Activated CD8-positive, alpha-beta memory T cell treated with anti-CD3 and anti-CD28 coated beads, Interleukin-2, amount 10 ng/mL, durations not matched to agents 7 days and 5 days (primary cell): ENCODE results near the gene AGAP1. TPM values are rescaled to one million over a fixed set of nuclear protein-coding genes. Genes with fewer than 3 reads are reported as not detected.

Experiments
- ATAC-seq: fragments of 150-1000 bp; cut with Tn5 transposase; one replicate; pipeline ENCODE4 v1.10.0; 2021; ENCODE audit warnings: moderate library complexity
- CTCF ChIA-PET: fragments of 350-600 bp; sonication (Branson Sonifier 250); formaldehyde crosslinking; loops from one replicate; lab custom pipeline; 2021; ENCODE audit warnings: antibody characterized with exemption; lab: Charles Lee
- DNase-seq: peaks from one replicate; pipeline ENCODE4 v3.0.0-alpha.2; 2020
- H3K27ac Mint-ChIP-seq: one replicate; pipeline ENCODE4 v1.8.0; 2021; ENCODE audit warnings: mild to moderate bottlenecking, mixed read lengths
- H3K27me3 Mint-ChIP-seq: one replicate; pipeline ENCODE4 v1.8.0; 2021; ENCODE audit warnings: mixed read lengths
- H3K36me3 Mint-ChIP-seq: one replicate; pipeline ENCODE4 v1.8.0; 2021; ENCODE audit warnings: mild to moderate bottlenecking, mixed read lengths
- H3K4me1 Mint-ChIP-seq: one replicate; pipeline ENCODE4 v1.8.0; 2021; ENCODE audit warnings: mixed read lengths
- H3K4me3 Mint-ChIP-seq: one replicate; pipeline ENCODE4 v1.8.0; 2021; ENCODE audit warnings: mild to moderate bottlenecking, moderate library complexity, mixed read lengths
- H3K9me3 Mint-ChIP-seq: one replicate; pipeline ENCODE4 v1.8.0; 2022; ENCODE audit warnings: low read depth, mixed read lengths
- total RNA-seq, 2 experiments: library from RNA; stranded (reverse); gene quantifications; one replicate each; pipeline ENCODE4 v1.2.3, GENCODE V29; 2021

The AGAP1 gene
- total RNA-seq, 2 experiments from 2014 or later: 0.75 to 1.8 TPM

DNA sequence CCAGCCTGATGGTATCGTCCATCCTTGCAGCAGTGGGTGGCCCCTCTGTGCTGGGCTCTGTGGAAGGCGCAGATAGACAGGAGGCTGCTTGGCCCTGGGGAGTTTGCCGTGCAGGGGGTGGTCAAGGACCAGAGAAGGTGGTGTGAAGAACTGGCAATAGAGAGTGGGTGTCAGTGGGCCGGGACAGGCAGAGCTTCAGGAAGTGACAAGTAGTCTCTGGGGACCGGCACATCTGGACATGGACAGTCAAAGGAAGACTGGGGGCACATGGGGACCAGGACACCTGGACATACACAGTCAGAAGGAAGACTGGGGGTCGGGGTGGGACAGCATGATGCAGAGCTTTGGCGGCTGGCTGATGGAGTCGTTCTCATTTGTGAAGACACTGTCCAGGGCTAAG, 335.9 kb downstream of the AGAP1 start:
- no peaks in the 10 kb centered on the region for H3K36me3 Mint-ChIP-seq
- no peaks in the 10 kb centered on the region for H3K9me3 Mint-ChIP-seq
- H3K4me1 Mint-ChIP-seq: no peaks in the 10 kb centered on the region
- no peak overlapping the region for H3K27ac Mint-ChIP-seq
- CTCF ChIA-PET: no interaction called here
- no peak for ATAC-seq
- DNase-seq: no peak
- no peak overlapping the region for H3K4me3 Mint-ChIP-seq
- H3K27me3 Mint-ChIP-seq: no peaks in the 10 kb centered on the region

DNA sequence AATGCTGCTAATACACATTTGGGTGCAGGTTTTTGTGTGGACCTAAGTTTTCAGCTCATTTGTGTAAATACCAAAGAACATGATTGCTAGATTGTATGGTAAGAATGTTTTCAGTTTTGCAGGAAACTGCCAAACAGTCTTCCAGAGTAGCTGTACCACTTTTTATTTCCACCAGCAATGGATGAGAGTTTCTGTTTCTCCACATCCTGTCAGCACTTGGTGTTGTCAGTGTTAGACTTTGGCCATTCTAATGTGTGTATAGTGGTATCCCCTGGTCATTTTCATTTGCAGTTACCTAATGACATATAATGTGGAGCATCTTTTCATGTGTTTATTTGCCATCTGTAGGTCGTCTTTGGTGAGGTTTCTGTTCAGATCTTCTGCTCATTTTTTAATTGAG, 337.9 kb downstream of the AGAP1 start:
- DNase-seq (no peak), ATAC-seq (no peak)
- CTCF ChIA-PET: no interaction called here
- Mint-ChIP-seq H3K27me3 (no peaks in the 10 kb centered on the region), H3K4me1 (no peaks in the 10 kb centered on the region), H3K4me3 (no peak overlapping the region), H3K36me3 (no peaks in the 10 kb centered on the region), H3K9me3 (no peaks in the 10 kb centered on the region), H3K27ac (no peak overlapping the region)

DNA sequence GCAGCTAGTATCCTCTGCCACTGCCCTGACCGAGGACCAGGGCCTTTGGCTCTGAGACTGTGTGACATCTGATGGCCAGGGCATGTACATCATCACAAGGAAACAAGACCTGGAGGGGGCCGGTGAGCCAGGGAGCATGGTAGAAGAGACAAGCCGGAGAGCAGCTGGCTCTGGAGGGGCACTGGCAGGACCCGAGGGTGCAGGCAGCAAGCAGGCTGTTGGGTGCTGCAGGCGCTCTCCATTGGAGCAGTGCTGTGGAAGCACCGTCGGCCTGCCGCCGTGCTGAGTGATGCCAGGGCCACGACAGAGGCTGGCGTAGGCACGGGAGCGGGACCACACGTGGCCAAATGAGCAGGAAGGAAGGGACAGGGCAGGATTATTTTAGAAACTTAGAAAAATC, 339.1 kb downstream of the AGAP1 start:
- Mint-ChIP-seq H3K27ac (no peak overlapping the region), H3K27me3 (no peaks in the 10 kb centered on the region), H3K9me3 (no peaks in the 10 kb centered on the region), H3K4me3 (no peak overlapping the region), H3K4me1 (no peaks in the 10 kb centered on the region), H3K36me3 (no peaks in the 10 kb centered on the region)
- DNase-seq (no peak), ATAC-seq (no peak)
- CTCF ChIA-PET: no interaction called here

GRCh38 chr2:235833971-235834620, 340.3 kb downstream of the AGAP1 start:
- DNase-seq (no peak), ATAC-seq (no peak)
- no peaks in the 10 kb centered on the region for H3K27me3 Mint-ChIP-seq
- no peaks in the 10 kb centered on the region for H3K36me3 Mint-ChIP-seq
- no peak overlapping the region for H3K4me3 Mint-ChIP-seq
- no peaks in the 10 kb centered on the region for H3K9me3 Mint-ChIP-seq
- no peak overlapping the region for H3K27ac Mint-ChIP-seq
- CTCF ChIA-PET: no interaction called here
- no peaks in the 10 kb centered on the region for H3K4me1 Mint-ChIP-seq

DNA sequence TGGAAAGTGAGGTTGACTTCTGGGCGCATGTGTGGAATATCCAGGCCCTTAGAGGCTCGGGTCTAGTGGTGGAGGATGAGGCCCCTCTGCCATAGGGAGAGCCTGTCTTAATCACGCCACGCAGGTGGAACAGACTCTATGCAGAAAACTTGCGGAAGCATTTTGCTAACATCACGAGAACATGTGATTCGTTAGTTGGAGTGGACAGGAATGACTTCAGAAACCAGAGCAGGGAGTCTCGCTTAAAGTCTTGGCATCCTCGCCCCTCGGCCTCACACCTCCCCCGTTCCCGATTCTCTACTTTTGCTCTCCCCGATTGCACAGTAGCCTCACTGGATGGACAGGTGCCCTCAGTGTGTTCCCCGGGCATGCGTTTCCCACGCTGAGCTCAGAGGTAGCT, 340.9 kb downstream of the AGAP1 start:
- ATAC-seq (no peak), DNase-seq (no peak)
- H3K36me3 Mint-ChIP-seq: no peaks in the 10 kb centered on the region
- H3K9me3 Mint-ChIP-seq: no peaks in the 10 kb centered on the region
- CTCF ChIA-PET: no interaction called here
- no peak overlapping the region for H3K27ac Mint-ChIP-seq
- H3K4me1 Mint-ChIP-seq: no peaks in the 10 kb centered on the region
- H3K27me3 Mint-ChIP-seq: no peaks in the 10 kb centered on the region
- H3K4me3 Mint-ChIP-seq: no peak overlapping the region

GRCh38 chr2:235835810-235836209, 342.0 kb downstream of the AGAP1 start:
- no peaks in the 10 kb centered on the region for H3K4me1 Mint-ChIP-seq
- no peaks in the 10 kb centered on the region for H3K9me3 Mint-ChIP-seq
- no peaks in the 10 kb centered on the region for H3K36me3 Mint-ChIP-seq
- no peak for DNase-seq
- CTCF ChIA-PET: no interaction called here
- H3K27ac Mint-ChIP-seq: no peak overlapping the region
- no peaks in the 10 kb centered on the region for H3K27me3 Mint-ChIP-seq
- no peak for ATAC-seq
- no peak overlapping the region for H3K4me3 Mint-ChIP-seq

- Mint-ChIP-seq H3K4me1 (no peaks in the 10 kb centered on the region), H3K27ac (no peak overlapping the region), H3K27me3 (no peaks in the 10 kb centered on the region), H3K9me3 (no peaks in the 10 kb centered on the region), H3K36me3 (no peaks in the 10 kb centered on the region), H3K4me3 (no peak overlapping the region)
- DNase-seq (no peak), ATAC-seq (no peak)
- CTCF ChIA-PET: no interaction called here
These were observed 342.7 kb downstream of the AGAP1 start for GRCh38 chr2:235836491-235836911.

DNA sequence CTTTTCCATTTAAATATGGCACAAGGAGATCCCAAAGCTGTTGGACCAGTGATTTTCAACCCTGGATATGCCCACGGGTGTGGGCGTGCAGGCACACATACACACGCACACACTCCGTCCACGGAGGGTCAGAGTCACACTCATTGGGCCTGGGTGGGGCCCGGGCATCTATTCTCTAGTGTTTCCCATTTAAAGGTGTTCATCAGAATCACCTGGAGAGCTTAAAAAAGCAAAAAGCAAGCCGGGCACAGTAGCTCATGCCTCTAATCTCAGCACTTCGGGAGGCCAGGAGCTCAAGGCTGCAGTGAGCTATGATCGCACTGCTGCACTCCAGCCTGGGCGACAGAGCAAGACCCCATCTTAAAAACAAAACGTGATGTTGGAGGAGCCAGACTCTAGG, 345.4 kb downstream of the AGAP1 start:
- CTCF ChIA-PET: no interaction called here
- no peak for ATAC-seq
- DNase-seq: no peak
- no peaks in the 10 kb centered on the region for H3K27me3 Mint-ChIP-seq
- no peaks in the 10 kb centered on the region for H3K36me3 Mint-ChIP-seq
- no peaks in the 10 kb centered on the region for H3K4me1 Mint-ChIP-seq
- H3K4me3 Mint-ChIP-seq: no peak overlapping the region
- no peaks in the 10 kb centered on the region for H3K9me3 Mint-ChIP-seq
- H3K27ac Mint-ChIP-seq: no peak overlapping the region

GRCh38 chr2:235839974-235840373, 346.1 kb downstream of the AGAP1 start:
- no peaks in the 10 kb centered on the region for H3K36me3 Mint-ChIP-seq
- no peak overlapping the region for H3K4me3 Mint-ChIP-seq
- no peaks in the 10 kb centered on the region for H3K9me3 Mint-ChIP-seq
- CTCF ChIA-PET: no interaction called here
- no peak overlapping the region for H3K27ac Mint-ChIP-seq
- no peaks in the 10 kb centered on the region for H3K27me3 Mint-ChIP-seq
- H3K4me1 Mint-ChIP-seq: no peaks in the 10 kb centered on the region
- no peak for DNase-seq
- no peak for ATAC-seq

GRCh38 chr2:235841863-235842262, 348.0 kb downstream of the AGAP1 start:
- CTCF ChIA-PET: no interaction called here
- Mint-ChIP-seq H3K27me3 (peaks cover 3% of the 10 kb centered on the region), H3K4me3 (no peak overlapping the region), H3K27ac (no peak overlapping the region), H3K36me3 (no peaks in the 10 kb centered on the region), H3K4me1 (no peaks in the 10 kb centered on the region), H3K9me3 (no peaks in the 10 kb centered on the region)
- no peak for ATAC-seq
- DNase-seq: no peak

DNA sequence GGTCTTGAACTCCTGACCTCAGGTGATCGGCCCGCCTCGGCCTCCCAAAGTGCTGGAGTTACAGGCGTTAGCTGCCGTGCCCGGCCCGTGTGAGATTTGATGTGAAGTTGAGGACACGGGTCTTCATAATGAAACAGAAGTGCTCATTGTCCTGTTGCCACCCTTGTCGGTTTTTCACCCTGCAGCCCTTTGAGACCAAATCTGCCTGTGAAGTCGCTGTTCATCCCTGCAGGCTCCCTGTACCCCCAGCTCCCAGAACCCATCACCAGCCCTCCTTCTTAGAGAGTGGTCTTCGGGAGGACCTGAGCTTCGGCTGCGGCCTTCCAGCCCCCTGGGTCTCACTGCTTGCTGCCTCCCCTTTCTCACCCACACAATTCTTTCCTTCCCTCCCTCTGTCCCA, 349.1 kb downstream of the AGAP1 start:
- CTCF ChIA-PET: no interaction called here
- Mint-ChIP-seq H3K27ac (no peak overlapping the region), H3K4me1 (no peaks in the 10 kb centered on the region), H3K4me3 (no peak overlapping the region), H3K27me3 (peaks cover 3% of the 10 kb centered on the region), H3K9me3 (no peaks in the 10 kb centered on the region), H3K36me3 (no peaks in the 10 kb centered on the region)
- DNase-seq (no peak), ATAC-seq (no peak)

GRCh38 chr2:235843591-235844395, 349.9 kb downstream of the AGAP1 start:
- no peak for ATAC-seq
- CTCF ChIA-PET: no interaction called here
- DNase-seq: no peak
- Mint-ChIP-seq H3K27ac (no peak overlapping the region), H3K27me3 (peaks cover 3% of the 10 kb centered on the region), H3K4me1 (no peaks in the 10 kb centered on the region), H3K4me3 (no peak overlapping the region), H3K36me3 (no peaks in the 10 kb centered on the region), H3K9me3 (no peaks in the 10 kb centered on the region)

DNA sequence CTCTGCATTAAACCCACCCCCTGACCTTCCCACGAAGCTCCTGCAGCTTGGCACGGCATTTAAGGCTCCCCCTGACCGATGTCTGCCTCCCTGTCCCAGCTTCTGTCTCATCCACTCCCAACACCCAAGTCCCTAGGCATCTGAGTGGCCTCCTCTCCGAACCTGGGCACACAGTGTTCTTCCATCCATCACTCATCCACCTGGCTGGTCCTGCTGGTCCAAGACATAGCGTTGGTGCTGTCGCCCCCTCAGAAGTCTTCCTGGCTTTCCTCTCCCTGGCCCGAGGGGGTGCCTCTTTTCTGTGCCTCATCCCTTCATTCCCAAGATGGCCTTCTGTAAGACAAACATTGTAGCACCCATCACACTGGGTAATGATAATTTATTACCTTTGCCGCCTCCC, 350.7 kb downstream of the AGAP1 start:
- Mint-ChIP-seq H3K4me1 (no peaks in the 10 kb centered on the region), H3K27me3 (peaks cover 3% of the 10 kb centered on the region)

DNA sequence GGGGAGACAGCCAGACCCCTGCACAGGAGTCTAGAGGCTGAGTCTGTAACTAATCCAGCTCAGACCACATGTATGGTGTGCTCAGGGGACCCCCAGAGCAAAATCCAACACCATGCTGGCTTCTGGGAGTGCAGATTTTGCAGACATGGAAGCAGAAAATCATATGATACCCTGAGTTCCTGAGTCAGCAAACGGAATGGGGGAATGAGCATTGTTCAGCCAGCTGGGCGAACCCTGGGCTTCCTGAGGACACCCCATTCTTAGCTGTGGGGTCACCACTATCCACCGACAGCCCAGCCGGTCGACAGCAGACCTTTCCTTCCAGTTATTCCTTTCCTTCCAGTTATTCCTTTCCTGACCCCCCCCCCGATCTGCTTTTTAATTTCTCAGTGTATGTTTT, 351.4 kb downstream of the AGAP1 start:
- no peaks in the 10 kb centered on the region for H3K9me3 Mint-ChIP-seq

More for the DNA sequence above, 350.7 kb downstream of the AGAP1 start:
- CTCF ChIA-PET: no interaction called here
- no peak for DNase-seq
- Mint-ChIP-seq H3K27ac (no peak overlapping the region), H3K4me3 (no peak overlapping the region), H3K9me3 (no peaks in the 10 kb centered on the region), H3K36me3 (no peaks in the 10 kb centered on the region)
- ATAC-seq: no peak

More for the DNA sequence above, 351.4 kb downstream of the AGAP1 start:
- Mint-ChIP-seq H3K4me1 (no peaks in the 10 kb centered on the region), H3K4me3 (no peak overlapping the region), H3K27ac (no peak overlapping the region), H3K36me3 (no peaks in the 10 kb centered on the region), H3K27me3 (peaks cover 3% of the 10 kb centered on the region)
- ATAC-seq: no peak
- no peak for DNase-seq
- CTCF ChIA-PET: no interaction called here
